Measurements from ENCODE around the gene NCK2.

- TF ChIP-seq ZNF629 (CRISPR knock-in tag; conservative IDR thresholded peaks at IDR 0.05) (no peak), MNT (IDR thresholded peaks at IDR 0.05) (no peak), POLR2A (IDR thresholded peaks at IDR 0.05; ENCODE audit: insufficient read depth in 1 of 2, low read depth in 2 of 2, low read length in 2 of 2) (no peak), SNAPC5 (CRISPR knock-in tag; IDR thresholded peaks at IDR 0.05; ENCODE audit: borderline replicate concordance) (no peak), SNRNP70 (IDR thresholded peaks at IDR 0.05; ENCODE audit: low read depth, low read length) (no peak), EP300 (IDR thresholded peaks at IDR 0.05; ENCODE audit: low read depth in 2 of 2, low read length in 2 of 2) (no peak), EP300 (CRISPR knock-in tag; IDR thresholded peaks at IDR 0.05; ENCODE audit: borderline replicate concordance) (no peak), ZFP36L2 (CRISPR knock-in tag; IDR thresholded peaks at IDR 0.05) (no peak), ZNF136 (CRISPR knock-in tag; IDR thresholded peaks at IDR 0.05; ENCODE audit: low read depth) (no peak)
Measured at GRCh38 chr2:105731511-105731910, 13.2 kb upstream of the NCK2 start.

Data from HepG2 (cell line).